Measurements from ENCODE around the gene CNIH2.
"Not testable (repeated sequence)": the region's sequence is repeated elsewhere in the genome, so short reads cannot be mapped to it uniquely, and the experiment has no call there.

The CNIH2 gene

GRCh38 chr11:66267039-66267378, 11.0 kb upstream of the CNIH2 start:
- peak overlapping the region; percentile 57 for H3K27ac ChIP-seq (ENCODE audit: low read depth, low read length)
- H3K4me3 ChIP-seq (ENCODE audit: low read depth, low read length) = peak overlapping the region; percentile 90
- H3K27me3 ChIP-seq (ENCODE audit: control insufficient read depth, insufficient read depth, low read length) = no peaks in the 10 kb centered on the region
- H3K9ac ChIP-seq (ENCODE audit: low read depth, low read length) = no peak overlapping the region
- no peaks in the 10 kb centered on the region for H3K9me3 ChIP-seq (ENCODE audit: control insufficient read depth, insufficient read depth, low read length)
- H3K4me1 ChIP-seq (ENCODE audit: control insufficient read depth, insufficient read depth, low read length) = peaks cover 8% of the 10 kb centered on the region; the same call in 1 of the 2 replicates
- H3K36me3 ChIP-seq (ENCODE audit: control insufficient read depth, insufficient read depth, low read length) = peaks cover 48% of the 10 kb centered on the region

- H3K27me3 ChIP-seq (ENCODE audit: control insufficient read depth, insufficient read depth, low read length) = no peaks in the 10 kb centered on the region
- H3K4me1 ChIP-seq (ENCODE audit: control insufficient read depth, insufficient read depth, low read length) = peaks cover 8% of the 10 kb centered on the region; the same call in 1 of the 2 replicates
- H3K27ac ChIP-seq (ENCODE audit: low read depth, low read length) = peak overlapping the region; percentile 82
- no peaks in the 10 kb centered on the region for H3K9me3 ChIP-seq (ENCODE audit: control insufficient read depth, insufficient read depth, low read length)
- peak overlapping the region; percentile 90 for H3K4me3 ChIP-seq (ENCODE audit: low read depth, low read length)
- peak overlapping the region; percentile 35 for H3K9ac ChIP-seq (ENCODE audit: low read depth, low read length)
- peaks cover 48% of the 10 kb centered on the region for H3K36me3 ChIP-seq (ENCODE audit: control insufficient read depth, insufficient read depth, low read length)
Measured at GRCh38 chr11:66267379-66268243, 10.4 kb upstream of the CNIH2 start.

GRCh38 chr11:66268244-66268951, 9.6 kb upstream of the CNIH2 start, which contains the start of gene RAB1B:
RAB1B (plus strand) TSS chr11:66268639; CDS start chr11:66268680, 41 bp downstream.
- Histone ChIP-seq H3K4me3 (ENCODE audit: low read depth, low read length) (peak within 1 kb of the TSS; percentile 90), H3K4me1 (ENCODE audit: control insufficient read depth, insufficient read depth, low read length) (peaks cover 8% of the 10 kb centered on the region; the same call in 1 of the 2 replicates), H3K9me3 (ENCODE audit: control insufficient read depth, insufficient read depth, low read length) (no peaks in the 10 kb centered on the region), H3K27ac (ENCODE audit: low read depth, low read length) (peak within 1 kb of the TSS; percentile 97), H3K9ac (ENCODE audit: low read depth, low read length) (peak within 1 kb of the TSS; percentile 93), H3K27me3 (ENCODE audit: control insufficient read depth, insufficient read depth, low read length) (no peaks in the 10 kb centered on the region), H3K36me3 (ENCODE audit: control insufficient read depth, insufficient read depth, low read length) (peaks cover 48% of the 10 kb centered on the region)

- Histone ChIP-seq H3K36me3 (ENCODE audit: control insufficient read depth, insufficient read depth, low read length) (peaks cover 48% of the 10 kb centered on the region), H3K9ac (ENCODE audit: low read depth, low read length) (peak overlapping the region; percentile 49), H3K4me3 (ENCODE audit: low read depth, low read length) (peak overlapping the region; percentile 90), H3K27ac (ENCODE audit: low read depth, low read length) (peak overlapping the region; percentile 97), H3K27me3 (ENCODE audit: control insufficient read depth, insufficient read depth, low read length) (no peaks in the 10 kb centered on the region), H3K4me1 (ENCODE audit: control insufficient read depth, insufficient read depth, low read length) (peaks cover 8% of the 10 kb centered on the region; the same call in 1 of the 2 replicates), H3K9me3 (ENCODE audit: control insufficient read depth, insufficient read depth, low read length) (no peaks in the 10 kb centered on the region)
Measured at GRCh38 chr11:66268952-66269905, 8.7 kb upstream of the CNIH2 start.

- H3K36me3 ChIP-seq (ENCODE audit: control insufficient read depth, insufficient read depth, low read length) = peaks cover 38% of the 10 kb centered on the region
- no peak overlapping the region for H3K27ac ChIP-seq (ENCODE audit: low read depth, low read length)
- no peak overlapping the region for H3K9ac ChIP-seq (ENCODE audit: low read depth, low read length)
- H3K4me3 ChIP-seq (ENCODE audit: low read depth, low read length) = no peak overlapping the region
- H3K9me3 ChIP-seq (ENCODE audit: control insufficient read depth, insufficient read depth, low read length) = no peaks in the 10 kb centered on the region
- H3K4me1 ChIP-seq (ENCODE audit: control insufficient read depth, insufficient read depth, low read length) = peaks cover 8% of the 10 kb centered on the region; the same call in 1 of the 2 replicates
- H3K27me3 ChIP-seq (ENCODE audit: control insufficient read depth, insufficient read depth, low read length) = no peaks in the 10 kb centered on the region
Measured at GRCh38 chr11:66271816-66272215, 6.2 kb upstream of the CNIH2 start.

GRCh38 chr11:66272596-66272995, 5.4 kb upstream of the CNIH2 start:
- no peaks in the 10 kb centered on the region for H3K9me3 ChIP-seq (ENCODE audit: control insufficient read depth, insufficient read depth, low read length)
- H3K27me3 ChIP-seq (ENCODE audit: control insufficient read depth, insufficient read depth, low read length) = no peaks in the 10 kb centered on the region
- no peak overlapping the region for H3K27ac ChIP-seq (ENCODE audit: low read depth, low read length)
- H3K4me3 ChIP-seq (ENCODE audit: low read depth, low read length) = no peak overlapping the region
- H3K36me3 ChIP-seq (ENCODE audit: control insufficient read depth, insufficient read depth, low read length) = peaks cover 38% of the 10 kb centered on the region
- H3K4me1 ChIP-seq (ENCODE audit: control insufficient read depth, insufficient read depth, low read length) = peaks cover 8% of the 10 kb centered on the region; the same call in 1 of the 2 replicates
- H3K9ac ChIP-seq (ENCODE audit: low read depth, low read length) = no peak overlapping the region

GRCh38 chr11:66274219-66274618, 3.8 kb upstream of the CNIH2 start:
- Histone ChIP-seq H3K4me3 (ENCODE audit: low read depth, low read length) (no peak overlapping the region), H3K27me3 (ENCODE audit: control insufficient read depth, insufficient read depth, low read length) (no peaks in the 10 kb centered on the region), H3K9ac (ENCODE audit: low read depth, low read length) (no peak overlapping the region), H3K4me1 (ENCODE audit: control insufficient read depth, insufficient read depth, low read length) (peaks cover 8% of the 10 kb centered on the region; the same call in 1 of the 2 replicates), H3K9me3 (ENCODE audit: control insufficient read depth, insufficient read depth, low read length) (no peaks in the 10 kb centered on the region), H3K36me3 (ENCODE audit: control insufficient read depth, insufficient read depth, low read length) (peaks cover 38% of the 10 kb centered on the region), H3K27ac (ENCODE audit: low read depth, low read length) (no peak overlapping the region)

- no peaks in the 10 kb centered on the region for H3K4me1 ChIP-seq (ENCODE audit: control insufficient read depth, insufficient read depth, low read length)
- H3K27ac ChIP-seq (ENCODE audit: low read depth, low read length) = no peak overlapping the region
- peaks cover 38% of the 10 kb centered on the region for H3K36me3 ChIP-seq (ENCODE audit: control insufficient read depth, insufficient read depth, low read length)
- no peak overlapping the region for H3K4me3 ChIP-seq (ENCODE audit: low read depth, low read length)
- H3K27me3 ChIP-seq (ENCODE audit: control insufficient read depth, insufficient read depth, low read length) = no peaks in the 10 kb centered on the region
- no peak overlapping the region for H3K9ac ChIP-seq (ENCODE audit: low read depth, low read length)
- no peaks in the 10 kb centered on the region for H3K9me3 ChIP-seq (ENCODE audit: control insufficient read depth, insufficient read depth, low read length)
Measured at GRCh38 chr11:66275396-66275795, 2.6 kb upstream of the CNIH2 start.

GRCh38 chr11:66275984-66276612, 1.9 kb upstream of the CNIH2 start:
- Histone ChIP-seq H3K27ac (ENCODE audit: low read depth, low read length) (no peak overlapping the region), H3K4me1 (ENCODE audit: control insufficient read depth, insufficient read depth, low read length) (no peaks in the 10 kb centered on the region), H3K9me3 (ENCODE audit: control insufficient read depth, insufficient read depth, low read length) (no peaks in the 10 kb centered on the region), H3K9ac (ENCODE audit: low read depth, low read length) (no peak overlapping the region), H3K36me3 (ENCODE audit: control insufficient read depth, insufficient read depth, low read length) (peaks cover 38% of the 10 kb centered on the region), H3K4me3 (ENCODE audit: low read depth, low read length) (no peak overlapping the region), H3K27me3 (ENCODE audit: control insufficient read depth, insufficient read depth, low read length) (no peaks in the 10 kb centered on the region)

GRCh38 chr11:66276619-66277018, 1.4 kb upstream of the CNIH2 start:
- H3K4me3 ChIP-seq (ENCODE audit: low read depth, low read length); H3K27me3 ChIP-seq (ENCODE audit: control insufficient read depth, insufficient read depth, low read length); H3K9ac ChIP-seq (ENCODE audit: low read depth, low read length); H3K4me1 ChIP-seq (ENCODE audit: control insufficient read depth, insufficient read depth, low read length); H3K9me3 ChIP-seq (ENCODE audit: control insufficient read depth, insufficient read depth, low read length); H3K27ac ChIP-seq (ENCODE audit: low read depth, low read length): not testable (repeated sequence)
- H3K36me3 ChIP-seq (ENCODE audit: control insufficient read depth, insufficient read depth, low read length) = peaks cover 36% of the 10 kb centered on the region
